CD4-positive, alpha-beta memory T cell (primary cell): Measurements from ENCODE around the gene DNAH14. TPM values are rescaled to one million over a fixed set of nuclear protein-coding genes. Genes with fewer than 3 reads are reported as not detected.

ENCODE experiments used
- CTCF ChIA-PET: fragments of 350-600 bp; sonication (Branson Sonifier 250); formaldehyde crosslinking; loops from one replicate; lab custom pipeline; 2021; ENCODE audit warnings: inconsistent platforms; ENCODE audit not compliant: partially characterized antibody; lab: Charles Lee
- POLR2A ChIA-PET: fragments of 350-600 bp; sonication (Branson Sonifier 250); formaldehyde crosslinking; loops from one replicate; lab custom pipeline; 2021; ENCODE audit not compliant: partially characterized antibody; lab: Charles Lee
- DNase-seq, 5 donors: peaks; one replicate each; pipeline versions ENCODE4 v3.0.0 to v3.0.0-alpha.2; 2020 to 2022; ENCODE audit warnings: mixed read lengths in 1 of 5
- H3K27ac ChIP-seq: one replicate; pipeline ENCODE4 v1.7.0; 2013; ENCODE audit warnings: low read depth, low read length
- H3K27me3 ChIP-seq: 2 replicates; pipeline ENCODE4 v1.7.0; 2013; ENCODE audit warnings: mild to moderate bottlenecking, low read length, moderate library complexity; ENCODE audit not compliant: insufficient read depth
- H3K36me3 ChIP-seq: 2 replicates; pipeline ENCODE4 v1.7.0; 2013; ENCODE audit warnings: mild to moderate bottlenecking, low read length, moderate library complexity; ENCODE audit not compliant: insufficient read depth
- H3K4me1 ChIP-seq: 2 replicates; pipeline ENCODE4 v1.7.0; 2013; ENCODE audit warnings: mild to moderate bottlenecking, low read length, moderate library complexity; ENCODE audit not compliant: insufficient read depth
- H3K4me3 ChIP-seq, 2 donors: one replicate each; pipeline ENCODE4 v1.7.0; 2013; ENCODE audit warnings: low read length in 2 of 2, mild to moderate bottlenecking in 1 of 2
- H3K9me3 ChIP-seq, 2 donors: one replicate each; pipeline ENCODE4 v1.7.0; 2013; ENCODE audit warnings: low read length in 2 of 2, control low read depth in 1 of 2; ENCODE audit not compliant: control insufficient read depth in 1 of 2
- H3K27ac Mint-ChIP-seq, 7 donors: one replicate each; pipeline ENCODE4 v1.8.0; 2020 to 2021; ENCODE audit warnings: mixed read lengths in 7 of 7, mild to moderate bottlenecking in 6 of 7, inconsistent platforms in 3 of 7, moderate library complexity in 3 of 7
- H3K27me3 Mint-ChIP-seq, 2 donors: one replicate each; pipeline ENCODE4 v1.8.0; 2020 to 2021; ENCODE audit warnings: mixed read lengths in 2 of 2
- H3K36me3 Mint-ChIP-seq, 2 donors: one replicate each; pipeline ENCODE4 v1.8.0; 2020 to 2021; ENCODE audit warnings: mixed read lengths in 2 of 2, inconsistent platforms in 1 of 2, mild to moderate bottlenecking in 1 of 2
- H3K4me1 Mint-ChIP-seq, 4 donors: one replicate each; pipeline ENCODE4 v1.8.0; 2020 to 2021; ENCODE audit warnings: mixed read lengths in 4 of 4, mild to moderate bottlenecking in 1 of 4
- H3K4me3 Mint-ChIP-seq, 8 donors: one replicate each; pipeline ENCODE4 v1.8.0; 2020 to 2021; ENCODE audit warnings: mixed read lengths in 8 of 8, mild to moderate bottlenecking in 7 of 8, moderate library complexity in 6 of 8, inconsistent platforms in 3 of 8
- H3K9me3 Mint-ChIP-seq, 8 donors: one replicate each; pipeline ENCODE4 v1.8.0; 2020 to 2021; ENCODE audit warnings: mixed read lengths in 8 of 8, mild to moderate bottlenecking in 5 of 8, inconsistent platforms in 3 of 8, moderate library complexity in 1 of 8
- intact Hi-C: fragments of 100-400 bp; cut with micrococcal nuclease; formaldehyde crosslinking; loops from one replicate; pipeline ENCODE4 v1.15.1; 2023
- polyA plus RNA-seq, 2 donors: library from polyadenylated mRNA; unstranded; fragments of 300-500 nt; fragmentation: Illumina TruSeq; gene quantifications; one replicate each; pipeline ENCODE4 v1.2.3, GENCODE V29; 2021
- total RNA-seq, 2 experiments: library from RNA; stranded (reverse); gene quantifications; one replicate each; pipeline ENCODE4 v1.2.3, GENCODE V29; 2021

DNAH14 gene
- total and polyA plus RNA-seq, 4 experiments from 2014 or later: 0.06 TPM; not detected in 3

DNA sequence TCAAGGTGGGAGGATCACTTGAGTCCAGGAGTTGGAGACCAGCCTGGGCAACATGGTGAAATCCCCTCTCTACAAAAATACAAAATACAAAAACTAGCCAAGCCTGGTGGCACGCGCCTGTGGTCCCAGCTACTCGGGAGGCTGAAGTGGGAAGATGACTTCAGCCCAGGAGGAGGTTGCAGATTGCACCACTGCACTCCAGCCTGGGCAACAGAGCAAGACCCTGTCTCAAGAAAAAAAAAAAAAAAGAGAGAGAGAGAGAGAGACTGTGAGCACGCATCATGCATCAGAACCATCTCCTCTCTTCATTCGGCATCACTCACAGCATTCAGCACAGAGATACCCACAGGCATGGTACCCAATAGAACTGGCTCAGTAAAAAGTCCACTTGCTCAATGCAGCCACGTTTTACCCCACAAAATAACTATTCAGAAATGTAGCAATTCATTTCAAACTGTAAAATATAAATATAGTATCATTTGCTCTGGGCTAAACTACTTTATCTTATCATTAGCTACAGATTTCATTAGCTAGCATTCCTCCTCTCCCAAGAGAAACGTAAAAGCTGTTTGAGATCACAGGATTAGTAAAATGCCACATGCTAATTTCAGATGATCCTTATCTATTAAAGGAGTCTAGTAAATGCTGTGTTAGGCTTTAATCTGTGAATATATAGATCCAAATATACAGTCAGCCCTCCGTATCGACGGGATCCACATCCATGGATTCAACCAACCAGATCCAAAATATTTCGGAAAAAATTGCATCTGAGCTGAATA, 486.7 kb downstream of the DNAH14 start:
- Mint-ChIP-seq H3K27ac (no peak overlapping the region), H3K27me3 (no peaks in the 10 kb centered on the region), H3K9me3 (no peaks in the 10 kb centered on the region), H3K4me1 (peaks cover 8 to 16% (median 12%) of the 10 kb centered on the region in 4 donors), H3K36me3 (peaks cover 64 to 83% of the 10 kb centered on the region in 2 donors), H3K4me3 (no peak overlapping the region)
- CTCF ChIA-PET: interaction anchor here (1.0 kb wide), 1 partner anchor 59 kb away, joined by 5 read pairs; no protein-coding TSS in a partner anchor
- Histone ChIP-seq H3K4me3 (no peak overlapping the region), H3K9me3 (no peaks in the 10 kb centered on the region), H3K27me3 (no peaks in the 10 kb centered on the region), H3K27ac (no peak overlapping the region), H3K4me1 (no peaks in the 10 kb centered on the region), H3K36me3 (peaks cover 56% of the 10 kb centered on the region)
- intact Hi-C loops: no loop called here
- no peak for DNase-seq
- POLR2A ChIA-PET: interaction anchor here (5.7 kb wide), 1 partner anchor 11 kb away, joined by 32 read pairs; the partner anchor contains the start of gene LBR

DNA sequence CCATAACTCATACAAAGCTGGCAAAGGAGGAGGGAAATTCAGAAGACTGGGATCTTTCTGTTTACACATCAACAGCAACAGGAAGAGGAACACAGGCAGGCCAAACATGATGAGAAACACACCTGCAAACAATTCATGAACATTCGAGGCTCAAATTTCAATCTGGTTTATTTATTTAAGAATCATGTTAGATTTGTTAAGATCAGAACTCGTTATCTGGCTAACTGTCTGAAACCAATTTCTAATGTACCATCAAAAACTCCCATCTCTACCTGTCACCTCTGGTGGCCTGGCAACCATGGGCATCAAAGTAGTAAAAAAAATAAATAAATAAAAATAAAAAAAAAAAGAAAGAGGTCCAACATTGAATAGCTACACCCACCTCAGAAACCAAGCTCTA, 488.6 kb downstream of the DNAH14 start:
- ChIA-PET POLR2A (interaction anchor here (0.6 to 5.7 kb wide), 3 partner anchors 9 to 776 kb away, joined by 3 to 32 read pairs (median 6); partner anchors contain the start of gene LBR), CTCF (interaction anchor here (1.1 to 1.3 kb wide), 2 partner anchors 10 to 23 kb away, joined by 3 to 5 read pairs; no protein-coding TSS in a partner anchor)
- H3K27ac ChIP-seq: no peak overlapping the region
- no peaks in the 10 kb centered on the region for H3K27me3 Mint-ChIP-seq
- peaks cover 53 to 80% of the 10 kb centered on the region in 2 donors for H3K36me3 Mint-ChIP-seq
- H3K9me3 Mint-ChIP-seq: no peaks in the 10 kb centered on the region
- intact Hi-C loops: no loop called here
- H3K4me1 ChIP-seq: peaks cover 12% of the 10 kb centered on the region
- peaks cover 20 to 30% (median 25%) of the 10 kb centered on the region in 4 donors for H3K4me1 Mint-ChIP-seq
- H3K4me3 Mint-ChIP-seq: no peak overlapping the region
- peak overlapping the region in 2 of 7 donors; percentile 32 to 83 for H3K27ac Mint-ChIP-seq
- no peak overlapping the region for H3K4me3 ChIP-seq
- no peaks in the 10 kb centered on the region for H3K9me3 ChIP-seq
- no peak for DNase-seq
- H3K27me3 ChIP-seq: no peaks in the 10 kb centered on the region
- H3K36me3 ChIP-seq: peaks cover 50% of the 10 kb centered on the region

DNA sequence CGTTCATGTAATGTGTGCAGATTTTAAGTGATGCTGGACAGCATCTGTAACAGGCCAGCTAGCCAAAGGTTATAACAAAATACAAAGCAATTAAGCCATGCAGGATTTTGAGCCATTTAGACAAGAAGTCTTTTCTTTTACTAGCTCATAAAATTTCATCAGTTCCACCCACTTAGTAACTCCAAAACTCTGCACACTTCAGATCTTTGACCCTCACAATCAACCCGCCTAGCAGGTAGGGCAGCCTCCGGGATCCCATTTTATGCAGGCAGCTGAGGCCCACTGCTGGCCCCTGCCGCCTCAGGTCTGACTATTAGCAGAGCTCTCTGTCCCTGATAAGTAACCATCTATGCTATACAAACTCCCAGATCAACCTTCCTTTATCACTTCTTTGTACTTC, 489.1 kb downstream of the DNAH14 start:
- H3K9me3 ChIP-seq: no peaks in the 10 kb centered on the region
- Mint-ChIP-seq H3K9me3 (no peaks in the 10 kb centered on the region), H3K36me3 (peaks cover 51 to 83% of the 10 kb centered on the region in 2 donors), H3K4me1 (peaks cover 24 to 33% (median 31%) of the 10 kb centered on the region in 4 donors), H3K4me3 (no peak overlapping the region), H3K27me3 (no peaks in the 10 kb centered on the region), H3K27ac (no peak overlapping the region)
- H3K4me3 ChIP-seq: no peak overlapping the region
- no peak for DNase-seq
- CTCF ChIA-PET: interaction anchor here (1.1 to 1.3 kb wide), 2 partner anchors 11 to 23 kb away, joined by 3 to 5 read pairs; no protein-coding TSS in a partner anchor
- H3K27ac ChIP-seq: no peak overlapping the region
- H3K27me3 ChIP-seq: no peaks in the 10 kb centered on the region
- intact Hi-C loops: no loop called here
- POLR2A ChIA-PET: interaction anchor here (0.6 to 5.7 kb wide), 3 partner anchors 8 to 776 kb away, joined by 3 to 32 read pairs (median 6); partner anchors contain the start of gene LBR
- H3K4me1 ChIP-seq: peaks cover 18% of the 10 kb centered on the region
- H3K36me3 ChIP-seq: peaks cover 46% of the 10 kb centered on the region

DNA sequence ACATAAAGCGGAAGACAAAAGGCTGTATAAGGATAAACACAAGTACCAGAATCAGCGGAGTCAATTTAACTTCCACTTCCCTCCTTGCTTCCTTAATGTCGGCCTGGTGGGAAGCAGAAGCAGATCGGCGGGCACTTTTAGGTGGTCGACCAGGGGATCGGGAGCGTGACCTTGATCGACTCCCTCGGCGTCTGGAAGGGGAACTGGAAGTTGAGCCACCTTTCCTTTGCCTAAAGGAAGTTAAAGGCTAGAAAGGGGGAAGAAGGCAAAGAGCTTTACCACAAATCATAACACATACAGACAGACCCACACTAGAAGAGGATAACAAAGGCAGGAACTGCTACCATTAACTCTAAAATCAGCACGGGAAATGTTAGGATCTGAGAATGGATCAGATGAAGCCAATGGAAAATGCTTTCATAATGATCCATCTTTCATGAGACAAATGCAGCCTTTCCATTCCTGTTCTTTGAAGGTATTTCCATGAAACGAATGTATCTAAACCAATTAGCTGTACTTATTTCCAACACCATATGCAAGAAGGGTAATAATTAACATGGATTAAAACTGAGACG, 492.6 kb downstream of the DNAH14 start:
- no peak for DNase-seq
- no peak overlapping the region for H3K27ac ChIP-seq
- peaks cover 47 to 68% (median 56%) of the 10 kb centered on the region in 4 donors for H3K4me1 Mint-ChIP-seq
- H3K27me3 ChIP-seq: no peaks in the 10 kb centered on the region
- peaks cover 0 to 2% (median 0%) of the 10 kb centered on the region in 8 donors for H3K9me3 Mint-ChIP-seq
- no peak overlapping the region for H3K4me3 ChIP-seq
- intact Hi-C loops: no loop called here
- peaks cover 32% of the 10 kb centered on the region for H3K36me3 ChIP-seq
- no peaks in the 10 kb centered on the region for H3K27me3 Mint-ChIP-seq
- CTCF ChIA-PET: interaction anchor here (1.2 to 1.6 kb wide), 2 partner anchors 14 to 23 kb away, joined by 5 read pairs; no protein-coding TSS in a partner anchor
- H3K27ac Mint-ChIP-seq: peak overlapping the region in 3 of 7 donors; percentile 29 to 73 (median 48)
- H3K9me3 ChIP-seq: no peaks in the 10 kb centered on the region
- POLR2A ChIA-PET: interaction anchor here (1.2 kb wide), 1 partner anchor 46 kb away, joined by 3 read pairs; no protein-coding TSS in a partner anchor
- peaks cover 29 to 58% of the 10 kb centered on the region in 2 donors for H3K36me3 Mint-ChIP-seq
- H3K4me3 Mint-ChIP-seq: peak overlapping the region in 2 of 8 donors; percentile 58 to 59
- H3K4me1 ChIP-seq: peaks cover 47% of the 10 kb centered on the region

DNA sequence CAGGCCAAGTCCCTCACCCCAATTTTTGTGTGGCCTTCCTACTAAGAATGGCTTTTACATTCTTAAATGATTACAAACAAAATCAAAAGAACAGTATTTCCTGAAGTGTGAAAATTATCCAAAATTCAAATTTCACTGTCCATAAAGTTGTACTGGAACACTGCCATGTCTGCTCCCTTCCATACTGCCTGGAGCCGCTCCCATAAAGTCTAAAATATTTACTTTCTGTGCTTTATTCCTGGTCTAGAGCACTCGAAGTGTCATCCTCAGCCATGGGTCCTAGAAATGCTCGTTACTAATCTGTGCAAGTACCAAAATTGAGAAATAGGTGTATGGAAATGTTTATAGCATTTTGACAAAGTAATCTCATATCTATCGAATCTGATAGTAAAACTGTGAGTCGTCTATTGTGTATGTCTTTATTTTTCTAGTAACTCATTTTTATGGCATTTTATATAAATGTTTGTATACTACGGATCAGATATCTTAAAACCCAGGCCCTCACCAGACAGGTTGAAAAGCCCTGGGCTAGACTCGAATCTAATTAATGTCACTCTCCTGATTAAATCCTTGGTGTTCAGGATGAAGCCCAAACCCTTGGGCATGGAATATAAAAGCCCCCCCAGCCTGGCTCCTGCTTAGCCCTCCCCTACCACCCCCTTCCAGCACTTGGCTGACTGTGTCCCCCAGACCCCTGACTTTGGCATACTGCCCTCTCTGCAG, 493.5 kb downstream of the DNAH14 start:
- no peak overlapping the region for H3K4me3 ChIP-seq
- ChIA-PET CTCF (interaction anchor here (0.9 to 8.0 kb wide), 3 partner anchors 14 to 52 kb away, joined by 3 to 87 read pairs (median 5); no protein-coding TSS in a partner anchor), POLR2A (interaction anchor here (7.9 kb wide), 1 partner anchor 45 kb away, joined by 166 read pairs; no protein-coding TSS in a partner anchor)

DNA sequence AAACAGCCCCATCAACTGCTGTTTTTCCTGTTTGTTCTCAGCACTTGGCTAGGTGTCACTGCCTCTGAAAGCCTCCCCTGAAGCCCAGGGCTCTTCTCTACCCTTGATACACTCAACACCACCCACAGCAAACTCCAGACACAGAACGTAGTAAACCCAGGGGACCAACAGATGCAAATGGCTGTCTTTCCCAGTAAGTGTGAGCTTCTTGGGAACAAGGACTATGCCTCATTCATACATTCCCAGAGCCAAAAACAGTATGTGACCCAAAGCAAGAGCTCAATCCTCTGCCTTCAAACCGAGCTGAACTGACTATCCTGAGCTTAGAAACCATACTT, 494.0 kb downstream of the DNAH14 start:
- ChIA-PET POLR2A (interaction anchor here (7.9 to 9.1 kb wide), 2 partner anchors 20 to 45 kb away, joined by 166 to 319 read pairs; no protein-coding TSS in a partner anchor), CTCF (interaction anchor here (0.9 to 8.0 kb wide), 2 partner anchors 18 to 51 kb away, joined by 3 to 87 read pairs; no protein-coding TSS in a partner anchor)
- Histone ChIP-seq H3K9me3 (no peaks in the 10 kb centered on the region), H3K27me3 (no peaks in the 10 kb centered on the region), H3K4me1 (peaks cover 47% of the 10 kb centered on the region), H3K4me3 (no peak overlapping the region), H3K27ac (no peak overlapping the region), H3K36me3 (peaks cover 20% of the 10 kb centered on the region)
- Mint-ChIP-seq H3K27ac (peak overlapping the region in 6 of 7 donors; percentile 29 to 68 (median 50)), H3K4me3 (peak overlapping the region in 5 of 8 donors; percentile 1 to 56 (median 55)), H3K36me3 (peaks cover 20 to 53% of the 10 kb centered on the region in 2 donors), H3K27me3 (no peaks in the 10 kb centered on the region), H3K9me3 (peaks cover 0 to 2% (median 0%) of the 10 kb centered on the region in 8 donors), H3K4me1 (peaks cover 44 to 63% (median 55%) of the 10 kb centered on the region in 4 donors)
- DNase-seq: no peak
- intact Hi-C loops: no loop called here

More for the DNA sequence above, 493.5 kb downstream of the DNAH14 start:
- H3K9me3 Mint-ChIP-seq: peaks cover 0 to 2% (median 0%) of the 10 kb centered on the region in 8 donors
- peaks cover 25 to 55% of the 10 kb centered on the region in 2 donors for H3K36me3 Mint-ChIP-seq
- peaks cover 24% of the 10 kb centered on the region for H3K36me3 ChIP-seq
- H3K4me3 Mint-ChIP-seq: peak overlapping the region in 4 of 8 donors; percentile 1 to 56 (median 32)
- peak overlapping the region in 5 of 7 donors; percentile 58 to 69 (median 63) for H3K27ac Mint-ChIP-seq
- no peak overlapping the region for H3K27ac ChIP-seq
- no peaks in the 10 kb centered on the region for H3K27me3 Mint-ChIP-seq
- H3K27me3 ChIP-seq: no peaks in the 10 kb centered on the region
- intact Hi-C loops: no loop called here
- H3K9me3 ChIP-seq: no peaks in the 10 kb centered on the region
- peaks cover 46 to 65% (median 55%) of the 10 kb centered on the region in 4 donors for H3K4me1 Mint-ChIP-seq
- peaks cover 47% of the 10 kb centered on the region for H3K4me1 ChIP-seq
- no peak for DNase-seq
